CMK (cell line): Measurements from ENCODE around the gene VWA5B1.
"Not testable (repeated sequence)": the region's sequence is repeated elsewhere in the genome, so short reads cannot be mapped to it uniquely, and the experiment has no call there.

Experiments
- DNase-seq: peaks from one replicate; pipeline ENCODE4 v3.0.0-alpha.2; 2010; ENCODE audit warnings: low read depth

The VWA5B1 gene

GRCh38 chr1:20281801-20282200 lies 8.9 kb upstream of the VWA5B1 start:
- no peak for DNase-seq

GRCh38 chr1:20282533-20282932 lies 8.1 kb upstream of the VWA5B1 start:
- DNase-seq: no peak

- DNase-seq: no peak
Measured at GRCh38 chr1:20284046-20284445, 6.6 kb upstream of the VWA5B1 start.

- DNase-seq: no peak
Measured at GRCh38 chr1:20284625-20285024, 6.0 kb upstream of the VWA5B1 start.

DNA sequence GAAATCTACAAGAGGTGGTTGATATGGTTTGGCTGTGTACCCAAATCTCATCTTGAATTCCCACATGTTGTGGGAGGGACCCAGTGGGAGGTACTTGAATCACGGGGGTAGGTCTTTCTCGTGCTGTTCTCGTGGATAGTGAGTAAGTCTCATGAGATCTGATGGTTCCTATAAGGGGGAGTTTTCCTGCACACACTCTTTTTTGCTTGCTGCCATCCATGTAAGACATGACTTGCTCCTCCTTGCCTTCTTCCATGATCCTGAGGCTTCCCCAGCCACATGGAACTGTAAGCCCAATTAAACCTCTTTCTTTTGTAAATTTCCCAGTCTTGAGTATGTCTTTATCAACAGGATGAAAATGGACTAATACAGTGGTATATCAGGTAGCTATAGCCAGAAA lies 5.2 kb upstream of the VWA5B1 start:
- no peak for DNase-seq

GRCh38 chr1:20287696-20288095 lies 3.0 kb upstream of the VWA5B1 start:
- DNase-seq: not testable (repeated sequence)

GRCh38 chr1:20291645-20292084 lies 990 bp downstream of the VWA5B1 start:
- DNase-seq: no peak

DNA sequence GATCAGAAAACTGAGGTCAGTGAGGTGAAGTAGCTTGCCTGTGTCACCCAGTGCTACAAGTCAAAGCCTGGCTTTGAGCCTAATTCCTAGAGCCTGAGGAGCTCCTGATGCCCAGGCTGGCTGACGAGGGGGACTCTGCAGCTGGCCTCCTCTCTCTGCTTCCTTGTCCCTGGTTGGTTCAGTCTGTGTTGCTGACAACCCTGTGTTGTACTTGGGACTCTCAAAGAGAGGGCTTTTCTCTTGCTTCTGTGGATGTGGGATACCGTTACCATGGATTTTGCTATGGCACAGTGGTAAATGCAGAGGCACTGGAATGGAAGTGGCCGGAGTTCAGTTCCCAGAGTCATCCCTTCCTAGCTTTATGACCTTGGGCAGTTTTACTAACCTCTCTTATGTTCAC lies 8.0 kb downstream of the VWA5B1 start:
- no peak for DNase-seq

- no peak for DNase-seq
Measured at GRCh38 chr1:20301463-20302107, 10.9 kb downstream of the VWA5B1 start.

GRCh38 chr1:20302108-20302471 lies 11.4 kb downstream of the VWA5B1 start:
- no peak for DNase-seq

DNA sequence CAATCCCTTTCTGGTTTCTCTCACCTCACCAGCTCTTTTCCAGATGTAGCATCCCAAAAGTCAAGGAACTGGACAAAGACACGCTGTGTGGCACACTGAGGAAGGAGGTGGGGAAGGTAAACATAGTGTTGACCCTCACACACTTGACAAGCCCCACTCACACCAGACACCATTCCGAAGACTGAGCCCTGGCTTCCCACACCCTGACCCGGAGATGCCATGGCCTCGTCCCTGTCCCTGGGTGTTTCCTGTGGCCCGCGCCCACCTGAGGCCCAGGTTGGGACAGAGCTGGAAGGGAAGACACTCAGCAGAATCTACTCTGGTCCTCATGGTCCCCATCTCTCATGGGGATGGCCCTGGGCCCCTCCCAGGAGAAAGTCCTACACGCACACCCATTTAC lies 16.4 kb downstream of the VWA5B1 start:
- no peak for DNase-seq

DNA sequence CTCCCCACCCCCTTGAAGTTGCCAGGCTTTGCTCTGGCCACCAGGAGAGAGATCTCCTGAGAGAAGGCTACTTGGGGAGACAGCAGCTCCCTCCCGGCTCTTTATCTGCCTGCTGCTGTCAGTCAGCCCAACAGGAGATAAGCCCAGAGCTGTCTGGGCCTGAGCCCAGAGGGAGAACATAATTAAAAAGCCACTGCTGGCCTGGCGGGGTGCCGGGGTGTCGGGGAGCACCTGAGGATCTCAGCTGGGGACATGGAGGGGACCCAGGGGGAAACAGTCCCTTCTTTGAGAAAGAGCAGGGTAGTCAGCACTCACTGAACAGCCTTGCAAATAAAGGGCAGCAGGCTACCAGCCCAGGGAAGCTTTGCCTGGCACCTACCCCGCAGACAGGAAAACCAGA lies 17.9 kb downstream of the VWA5B1 start:
- DNase-seq: no peak

DNA sequence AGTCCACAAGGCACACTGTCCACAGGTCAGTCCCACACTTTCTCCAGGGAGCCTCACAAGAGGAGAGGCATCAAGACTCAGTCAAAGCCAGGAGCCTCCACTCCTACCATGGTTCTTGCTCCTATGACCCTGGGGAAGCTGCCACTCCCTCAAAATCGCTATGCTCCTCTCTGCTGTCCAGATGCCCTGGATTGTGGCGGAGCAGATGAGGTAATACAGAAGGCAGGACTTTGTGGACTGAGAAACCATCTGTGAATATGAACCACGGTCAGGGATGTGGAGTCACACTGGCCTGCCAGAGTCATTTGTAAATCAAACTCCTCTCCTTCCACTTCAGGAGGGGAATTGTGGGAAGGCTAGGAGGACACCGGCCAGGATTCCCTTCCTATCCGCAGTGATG lies 20.6 kb downstream of the VWA5B1 start:
- DNase-seq: no peak

DNA sequence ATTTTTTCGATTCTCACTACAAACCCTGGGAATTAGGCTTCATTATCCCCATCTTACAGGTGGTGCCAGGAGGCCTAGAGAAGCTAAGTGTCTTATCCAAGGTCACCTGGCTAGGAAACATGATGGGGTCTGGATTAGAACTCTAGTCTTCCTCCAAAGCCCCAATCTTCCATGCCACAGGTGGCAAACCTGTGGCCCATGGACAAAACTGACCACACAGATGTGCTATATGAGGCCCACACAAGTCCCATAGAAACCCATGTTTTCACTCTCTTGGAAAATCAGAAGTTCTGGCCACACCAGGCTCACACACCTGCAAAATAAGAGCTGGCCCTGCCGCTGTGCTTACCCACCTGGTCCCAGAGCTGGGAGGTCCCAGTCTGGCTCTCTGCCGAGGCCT lies 21.6 kb downstream of the VWA5B1 start:
- DNase-seq: no peak

DNA sequence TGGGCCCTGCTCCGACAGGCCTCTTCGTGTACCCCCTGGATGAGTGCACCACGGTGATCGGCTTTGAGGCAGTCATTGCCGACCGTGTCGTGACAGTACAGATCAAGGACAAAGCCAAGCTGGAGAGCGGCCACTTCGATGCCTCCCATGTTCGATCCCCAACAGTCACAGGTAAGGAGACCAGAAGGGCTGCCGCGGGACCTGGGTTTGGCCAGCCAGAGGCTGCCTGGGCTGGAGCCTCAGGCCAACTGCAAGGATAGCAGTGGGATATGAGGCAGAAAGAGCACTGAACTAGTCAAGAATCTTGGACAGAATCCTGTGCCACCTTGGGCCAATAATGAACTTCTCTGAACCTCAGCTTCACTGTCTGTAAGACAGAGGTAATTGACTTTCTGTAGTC lies 22.1 kb downstream of the VWA5B1 start:
- DNase-seq: no peak

DNA sequence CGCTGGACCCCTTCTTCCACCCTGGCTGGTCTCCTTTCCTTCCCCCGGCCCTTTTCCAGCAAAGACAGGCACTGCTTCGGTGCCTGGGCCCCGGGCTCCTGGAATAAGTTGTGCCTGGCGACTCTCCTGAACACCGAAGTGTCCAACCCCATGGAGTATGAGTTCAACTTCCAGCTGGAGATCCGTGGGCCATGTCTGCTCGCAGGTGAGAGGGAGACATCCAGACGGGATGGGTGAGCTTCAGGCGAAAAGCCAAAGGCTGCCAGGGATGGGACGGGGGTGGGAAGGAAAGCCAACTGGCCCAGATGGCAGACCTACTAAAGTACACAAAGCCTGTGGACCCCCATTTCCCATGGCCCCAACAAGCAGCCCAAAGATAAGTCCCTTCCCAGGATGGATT lies 26.8 kb downstream of the VWA5B1 start:
- DNase-seq: no peak

GRCh38 chr1:20318521-20318920 lies 27.8 kb downstream of the VWA5B1 start:
- no peak for DNase-seq

- DNase-seq: no peak
Measured at GRCh38 chr1:20318971-20319370, 28.3 kb downstream of the VWA5B1 start.

DNA sequence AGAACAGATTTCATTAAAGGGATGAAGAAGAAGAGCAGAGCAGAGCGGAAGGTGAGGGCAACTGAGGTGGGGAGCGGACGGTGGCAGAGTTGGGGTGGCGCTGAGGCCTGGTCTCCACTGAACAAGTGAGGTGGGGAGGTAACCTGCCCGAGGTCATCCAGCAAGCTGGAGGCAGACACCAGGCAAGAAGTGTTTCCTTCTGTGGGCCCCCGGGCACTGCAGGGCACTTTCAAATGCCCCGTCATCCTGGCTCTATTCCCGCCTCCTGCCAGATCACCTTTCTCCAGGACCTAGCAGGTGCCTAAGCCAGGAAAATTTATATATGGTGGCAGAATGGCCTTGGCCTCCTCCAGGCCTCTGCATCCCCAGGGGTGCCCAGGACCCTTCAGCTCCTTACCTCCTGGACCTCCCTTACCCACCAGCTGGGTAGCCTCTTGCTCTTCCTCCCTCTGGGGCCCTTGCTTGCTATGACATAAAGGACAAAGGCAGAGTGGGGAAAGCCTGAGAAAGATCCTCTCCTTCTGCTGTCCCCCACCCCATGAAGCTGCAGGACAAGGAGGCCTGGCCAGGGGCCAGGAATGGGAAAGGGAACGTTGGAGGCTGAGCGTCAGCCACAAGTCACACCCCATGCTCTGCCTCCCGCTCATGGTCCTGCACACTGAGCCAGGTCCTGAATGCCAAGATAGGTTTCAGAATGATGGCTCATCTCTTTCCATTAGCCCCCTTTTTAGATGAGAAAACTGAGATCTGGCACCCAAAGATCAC lies 29.0 kb downstream of the VWA5B1 start:
- DNase-seq: no peak

GRCh38 chr1:20320704-20321103 lies 30.0 kb downstream of the VWA5B1 start:
- DNase-seq: no peak

GRCh38 chr1:20321573-20321972 lies 30.9 kb downstream of the VWA5B1 start:
- DNase-seq: no peak

DNA sequence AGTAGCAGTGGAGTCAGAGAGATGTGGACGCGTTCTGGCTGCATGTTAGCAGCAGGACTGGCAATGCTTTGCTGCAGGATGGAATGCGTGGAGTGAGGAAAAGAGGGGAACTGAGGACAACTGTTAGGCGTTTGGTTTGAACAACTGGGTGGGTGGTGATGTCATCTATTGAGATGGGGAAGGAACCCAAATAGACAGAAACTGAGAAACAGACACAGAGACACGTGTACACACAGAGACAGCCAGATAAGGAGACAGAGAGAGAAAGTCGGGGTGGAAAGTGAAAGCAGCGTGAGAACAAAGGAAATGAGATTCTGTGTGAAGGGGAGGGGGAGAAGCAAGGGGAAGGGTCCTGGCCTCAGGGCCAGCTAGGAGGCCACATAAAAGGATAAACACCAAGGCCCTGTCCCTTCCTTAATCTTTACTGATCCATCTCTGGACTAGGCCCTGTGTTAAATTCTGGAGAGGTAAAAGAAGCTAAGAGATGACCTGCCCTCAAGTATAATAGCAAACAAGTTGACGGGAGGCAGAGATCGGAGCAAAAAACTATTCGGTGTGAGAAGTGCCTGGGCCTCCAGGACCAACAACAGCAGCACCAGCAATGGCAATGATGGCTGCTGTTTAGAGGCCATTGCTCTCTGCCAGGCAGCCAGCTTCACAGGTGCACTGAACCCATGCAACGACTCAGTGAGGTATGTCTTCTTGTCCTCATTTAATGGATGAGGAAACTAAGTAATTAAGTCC lies 31.6 kb downstream of the VWA5B1 start:
- no peak for DNase-seq
